Aorta (tissue), 5 donors: Measurements from ENCODE around the gene PYROXD2. TPM values are rescaled to one million over a fixed set of nuclear protein-coding genes. Genes with fewer than 3 reads are reported as not detected.

Source experiments
- ATAC-seq: fragments of 200-7000 bp; cut with Tn5 transposase; one replicate; pipeline ENCODE4 v1.9.1; 2022; ENCODE audit warnings: moderate library complexity; ENCODE audit not compliant: low FRiP score
- DNase-seq, 2 donors: peaks; one replicate each; pipeline ENCODE4 v3.0.0-alpha.2; 2020
- H3K27ac ChIP-seq, 2 donors: one replicate each; pipeline ENCODE4 v1.5.1; 2013; ENCODE audit warnings: low read length in 2 of 2, mild to moderate bottlenecking in 2 of 2, moderate library complexity in 2 of 2, control low read depth in 1 of 2, inconsistent platforms in 1 of 2, low read depth in 1 of 2
- H3K27me3 ChIP-seq, 2 donors: one replicate each; pipeline ENCODE4 v1.6.1; 2013; ENCODE audit warnings: control low read depth in 1 of 2, low read length in 1 of 2, mild to moderate bottlenecking in 1 of 2, moderate library complexity in 1 of 2; ENCODE audit not compliant: insufficient read depth in 2 of 2, control insufficient read depth in 1 of 2
- H3K36me3 ChIP-seq, 2 donors: one replicate each; pipeline ENCODE4 v1.6.1; 2013; ENCODE audit warnings: control low read depth in 1 of 2, low read length in 1 of 2, mild to moderate bottlenecking in 1 of 2; ENCODE audit not compliant: insufficient read depth in 2 of 2, control insufficient read depth in 1 of 2
- H3K4me1 ChIP-seq, 2 donors: one replicate each; pipeline ENCODE4 v1.6.1; 2013; ENCODE audit warnings: low read length in 2 of 2, control low read depth in 1 of 2, mild to moderate bottlenecking in 1 of 2, moderate library complexity in 1 of 2; ENCODE audit not compliant: insufficient read depth in 2 of 2, control insufficient read depth in 1 of 2
- H3K4me3 ChIP-seq, 2 donors: one replicate each; pipeline ENCODE4 v1.5.1; 2013; ENCODE audit warnings: low read length in 2 of 2, control low read depth in 1 of 2, mild to moderate bottlenecking in 1 of 2
- H3K9me3 ChIP-seq: one replicate; pipeline ENCODE4 v1.6.1; 2013; ENCODE audit warnings: mild to moderate bottlenecking, low read length; ENCODE audit not compliant: control insufficient read depth
- WGBS, 2 donors: extraction: QIAGEN DNeasy Blood & Tissue Kit; methylation state at CpG; one replicate each; pipeline ENCODE4 v1.1.7; 2013; 5-methylcytosine and 5-hydroxymethylcytosine counted together
- intact Hi-C, 2 donors: fragments of 100-400 bp; cut with DNase I; formaldehyde crosslinking; loops; one replicate each; pipeline versions ENCODE4 v1.14.2 to v1.15.0; 2022
- polyA plus RNA-seq, 2 donors: library from polyadenylated mRNA; stranded (reverse); fragments of 200-250 nt; gene quantifications; one replicate each; pipeline ENCODE4 v1.2.3, GENCODE V29; 2013
- total RNA-seq, 2 donors: library from RNA; stranded (reverse); fragmentation: NEBNext Ultra II Directional; extraction: Animal tissue kit (Norgen Biotek cat#: 25700); gene quantifications; one replicate each; pipeline ENCODE4 v1.2.1, GENCODE V29; 2021
- donor health status: healthy with polysubstance abuse.
- donor health status: Bipolar disorder and iron deficiency.
- donor health status: DM: no; HTN: no; CAD: no.
- donor health status: DM: no; HTN: no; CAD: no.
- donor health status: DM: yes; HTN: yes; CAD: no.

PYROXD2 gene
- total and polyA plus RNA-seq, 4 donors, result 1.8 to 21.9 (median 13.2) TPM

- DNase-seq (peak; percentile 92 to 93), ATAC-seq (peak; percentile 85)
- H3K9me3 ChIP-seq, result no peaks in the 10 kb centered on the region
- H3K4me3 ChIP-seq, result no peak overlapping the region
- no peaks in the 10 kb centered on the region for H3K36me3 ChIP-seq
- no peaks in the 10 kb centered on the region for H3K27me3 ChIP-seq
- H3K4me1 ChIP-seq, result no peaks in the 10 kb centered on the region
- 35 to 37% methylated on average over 15 of the region's 15 CpGs for WGBS, 2 donors
- peak overlapping the region in 1 of 2 donors; percentile 35 for H3K27ac ChIP-seq
- intact Hi-C loops, result no loop called here
Observed at GRCh38 chr10:98361131-98362025, 53.6 kb downstream of the PYROXD2 start.

GRCh38 chr10:98357194-98357822 is 57.7 kb downstream of the PYROXD2 start:
- H3K27me3 ChIP-seq, result no peaks in the 10 kb centered on the region
- no peak for DNase-seq

GRCh38 chr10:98354491-98354890 is 60.5 kb downstream of the PYROXD2 start:
- Histone ChIP-seq H3K4me1 (no peaks in the 10 kb centered on the region), H3K27me3 (no peaks in the 10 kb centered on the region), H3K4me3 (no peak overlapping the region), H3K27ac (no peak overlapping the region), H3K9me3 (no peaks in the 10 kb centered on the region), H3K36me3 (no peaks in the 10 kb centered on the region)
- intact Hi-C loops, result no loop called here
- DNase-seq (no peak), ATAC-seq (no peak)
- whole genome bisulfite sequencing, 2 donors, result 62 to 74% methylated on average over 3 of the region's 3 CpGs

More at GRCh38 chr10:98357194-98357822, 57.7 kb downstream of the PYROXD2 start:
- Histone ChIP-seq H3K36me3 (no peaks in the 10 kb centered on the region), H3K27ac (no peak overlapping the region), H3K4me1 (no peaks in the 10 kb centered on the region), H3K4me3 (no peak overlapping the region), H3K9me3 (no peaks in the 10 kb centered on the region)
- WGBS, 2 donors, result 72 to 74% methylated on average over 5 of the region's 5 CpGs
- intact Hi-C loops, result no loop called here
- no peak for ATAC-seq

GRCh38 chr10:98353170-98353569 is 61.8 kb downstream of the PYROXD2 start:
- Histone ChIP-seq H3K4me3 (no peak overlapping the region), H3K9me3 (no peaks in the 10 kb centered on the region), H3K27ac (no peak overlapping the region), H3K36me3 (no peaks in the 10 kb centered on the region), H3K4me1 (no peaks in the 10 kb centered on the region), H3K27me3 (no peaks in the 10 kb centered on the region)
- intact Hi-C loops, result no loop called here
- WGBS, 2 donors, result 45 to 59% methylated on average over 7 of the region's 7 CpGs
- no peak for ATAC-seq
- no peak for DNase-seq

GRCh38 chr10:98351831-98352402 is 63.1 kb downstream of the PYROXD2 start:
- DNase-seq (peak in 1 of 2 donors; percentile 67), ATAC-seq (peak; percentile 47)
- H3K27me3 ChIP-seq, result no peaks in the 10 kb centered on the region
- no peak overlapping the region for H3K27ac ChIP-seq
- no peak overlapping the region for H3K4me3 ChIP-seq
- H3K4me1 ChIP-seq, result no peaks in the 10 kb centered on the region
- WGBS, 2 donors, result 44 to 51% methylated on average over 11 of the region's 11 CpGs
- H3K36me3 ChIP-seq, result no peaks in the 10 kb centered on the region
- intact Hi-C loops, result no loop called here
- peaks cover 5% of the 10 kb centered on the region for H3K9me3 ChIP-seq

- WGBS, 2 donors, result 2 to 5% methylated on average over 9 of the region's 9 CpGs
- peaks cover 6% of the 10 kb centered on the region for H3K9me3 ChIP-seq
- H3K36me3 ChIP-seq, result no peaks in the 10 kb centered on the region
- H3K27me3 ChIP-seq, result peaks cover 0 to 2% of the 10 kb centered on the region in 2 donors
- ATAC-seq, result peak; percentile 24
- no peaks in the 10 kb centered on the region for H3K4me1 ChIP-seq
- intact Hi-C loops, result no loop called here
- no peak overlapping the region for H3K27ac ChIP-seq
- DNase-seq, result peak in 1 of 2 donors; percentile 72
- no peak overlapping the region for H3K4me3 ChIP-seq
Observed at GRCh38 chr10:98349508-98349922, 65.5 kb downstream of the PYROXD2 start.

- ATAC-seq, result no peak
- H3K9me3 ChIP-seq, result peaks cover 6% of the 10 kb centered on the region
- H3K27me3 ChIP-seq, result peaks cover 0 to 2% of the 10 kb centered on the region in 2 donors
- intact Hi-C loops, result no loop called here
- DNase-seq, result no peak
- no peak overlapping the region for H3K27ac ChIP-seq
- H3K4me1 ChIP-seq, result no peaks in the 10 kb centered on the region
- 75 to 85% methylated on average over 6 of the region's 6 CpGs for WGBS, 2 donors
- H3K4me3 ChIP-seq, result no peak overlapping the region
- no peaks in the 10 kb centered on the region for H3K36me3 ChIP-seq
Observed at GRCh38 chr10:98346847-98347246, 68.1 kb downstream of the PYROXD2 start.

- intact Hi-C loops, result no loop called here
- Histone ChIP-seq H3K4me1 (no peaks in the 10 kb centered on the region), H3K27me3 (peaks cover 0 to 2% of the 10 kb centered on the region in 2 donors), H3K9me3 (peaks cover 6% of the 10 kb centered on the region), H3K27ac (no peak overlapping the region), H3K4me3 (no peak overlapping the region), H3K36me3 (no peaks in the 10 kb centered on the region)
- peak; percentile 73 for ATAC-seq
- 42 to 52% methylated on average over 6 of the region's 6 CpGs for WGBS, 2 donors
- peak; percentile 85 to 86 for DNase-seq
Observed at GRCh38 chr10:98344589-98345038, 70.4 kb downstream of the PYROXD2 start.
